ENCODE data around the gene LRRIQ1.

Gene LRRIQ1

DNA sequence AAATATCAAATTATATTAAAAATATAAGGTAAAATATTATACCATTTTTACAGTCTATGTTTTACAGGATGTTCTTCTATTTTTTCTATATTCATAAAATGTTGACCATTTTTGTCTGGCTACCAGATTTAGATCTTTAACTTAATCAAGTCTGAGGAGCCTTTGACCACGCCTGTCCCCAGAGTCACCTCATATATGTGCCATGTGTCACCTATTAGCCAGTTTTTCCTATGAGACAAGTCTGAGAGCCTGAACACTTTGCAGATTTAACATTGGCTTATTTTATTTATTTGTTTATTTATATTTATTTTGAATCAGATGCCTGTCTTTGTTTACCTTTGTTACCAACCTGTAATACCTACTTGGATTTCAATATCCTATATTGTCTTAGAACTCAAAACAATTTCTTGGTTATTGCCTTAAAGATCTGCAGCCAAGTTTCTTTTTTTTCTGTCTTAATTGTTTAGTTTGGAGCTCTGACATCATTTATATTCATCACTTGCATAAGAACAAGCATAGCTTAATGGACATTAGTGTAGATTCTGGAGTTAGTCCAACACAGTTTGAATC is 127.7 kb downstream of the LRRIQ1 start:
- DNase-seq (ENCODE audit: low read depth) = no peak
- TF ChIP-seq, protein P1, sequence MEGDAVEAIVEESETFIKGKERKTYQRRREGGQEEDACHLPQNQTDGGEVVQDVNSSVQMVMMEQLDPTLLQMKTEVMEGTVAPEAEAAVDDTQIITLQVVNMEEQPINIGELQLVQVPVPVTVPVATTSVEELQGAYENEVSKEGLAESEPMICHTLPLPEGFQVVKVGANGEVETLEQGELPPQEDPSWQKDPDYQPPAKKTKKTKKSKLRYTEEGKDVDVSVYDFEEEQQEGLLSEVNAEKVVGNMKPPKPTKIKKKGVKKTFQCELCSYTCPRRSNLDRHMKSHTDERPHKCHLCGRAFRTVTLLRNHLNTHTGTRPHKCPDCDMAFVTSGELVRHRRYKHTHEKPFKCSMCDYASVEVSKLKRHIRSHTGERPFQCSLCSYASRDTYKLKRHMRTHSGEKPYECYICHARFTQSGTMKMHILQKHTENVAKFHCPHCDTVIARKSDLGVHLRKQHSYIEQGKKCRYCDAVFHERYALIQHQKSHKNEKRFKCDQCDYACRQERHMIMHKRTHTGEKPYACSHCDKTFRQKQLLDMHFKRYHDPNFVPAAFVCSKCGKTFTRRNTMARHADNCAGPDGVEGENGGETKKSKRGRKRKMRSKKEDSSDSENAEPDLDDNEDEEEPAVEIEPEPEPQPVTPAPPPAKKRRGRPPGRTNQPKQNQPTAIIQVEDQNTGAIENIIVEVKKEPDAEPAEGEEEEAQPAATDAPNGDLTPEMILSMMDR (conservative IDR thresholded peaks at IDR 0.05; ENCODE audit: control insufficient read depth, insufficient read depth, low read depth, low read length) = no peak
- no peak overlapping the region for H3K4me3 ChIP-seq (ENCODE audit: control insufficient read depth, low read depth, low read length)

DNA sequence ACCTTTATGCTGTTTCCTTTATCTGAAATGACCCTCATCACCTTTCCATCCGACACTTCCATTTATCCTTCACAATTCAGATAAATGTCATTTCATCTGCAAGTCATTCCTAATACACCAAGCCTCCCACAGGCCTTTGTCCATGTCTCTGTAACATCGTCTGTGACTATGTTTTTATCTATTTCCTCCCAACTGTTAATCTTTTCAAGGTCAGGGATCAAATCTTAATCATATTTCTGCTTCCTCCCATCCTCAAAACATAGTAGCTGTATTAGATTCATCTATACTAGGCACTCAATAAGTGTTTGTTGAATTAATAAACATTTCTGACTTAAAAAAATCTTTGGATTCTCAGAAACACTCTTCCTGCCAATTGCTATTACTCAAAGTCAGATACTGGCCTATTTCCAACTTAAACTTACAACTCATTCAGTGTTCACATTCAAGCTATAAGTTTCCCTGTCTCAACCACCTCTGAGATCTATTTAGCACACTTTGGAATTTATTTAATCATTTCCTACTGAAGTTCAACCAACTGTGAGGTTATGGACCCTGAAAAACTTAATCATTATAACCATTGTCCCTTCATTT is 143.6 kb downstream of the LRRIQ1 start:
- TF ChIP-seq, protein P1 (conservative IDR thresholded peaks at IDR 0.05; ENCODE audit: control insufficient read depth, insufficient read depth, low read depth, low read length) = no peak
- no peak overlapping the region for H3K4me3 ChIP-seq (ENCODE audit: control insufficient read depth, low read depth, low read length)
- peak; percentile 18 for DNase-seq (ENCODE audit: low read depth)

DNA sequence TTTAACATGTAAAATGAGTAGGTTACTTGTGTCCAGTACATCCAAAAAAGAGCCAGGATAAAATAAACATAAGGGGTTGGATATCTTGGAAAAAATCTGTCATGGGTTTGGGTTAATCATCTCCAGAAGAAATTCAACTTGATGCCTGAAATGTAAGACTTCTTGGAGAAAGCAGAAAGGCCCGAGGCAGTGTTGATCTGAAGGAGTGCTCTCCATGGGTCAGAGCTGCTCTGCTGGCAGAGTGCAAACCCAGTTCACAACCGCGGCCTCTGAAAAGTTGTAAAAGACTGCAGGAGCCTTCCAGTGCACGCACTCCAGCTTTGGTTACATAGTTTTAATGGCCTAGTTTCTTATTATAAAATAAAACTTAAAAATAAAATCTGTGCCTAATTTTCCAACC is 146.5 kb downstream of the LRRIQ1 start:
- no peak for DNase-seq (ENCODE audit: low read depth)
- TF ChIP-seq, protein P1 (conservative IDR thresholded peaks at IDR 0.05; ENCODE audit: control insufficient read depth, insufficient read depth, low read depth, low read length) = no peak
- H3K4me3 ChIP-seq (ENCODE audit: control insufficient read depth, low read depth, low read length) = no peak overlapping the region

DNA sequence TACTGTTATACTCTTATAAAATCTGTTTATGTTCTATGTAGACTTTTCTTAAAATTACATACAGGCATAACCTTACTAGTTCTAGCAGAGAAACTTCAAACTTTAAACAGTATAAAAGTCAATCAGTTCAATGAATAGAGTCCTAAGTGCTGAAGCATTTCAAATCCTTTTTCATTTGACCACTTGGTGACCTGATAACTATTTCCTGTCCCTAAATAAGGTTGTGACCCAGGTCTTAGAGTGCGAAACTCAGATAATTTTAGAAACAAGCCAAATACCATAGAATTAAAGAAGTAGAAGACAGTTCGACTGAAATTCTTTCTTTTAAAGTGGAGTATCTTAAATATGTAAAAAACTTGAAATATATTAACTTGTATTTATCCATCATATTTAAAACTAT is 147.7 kb downstream of the LRRIQ1 start:
- TF ChIP-seq, protein P1 (conservative IDR thresholded peaks at IDR 0.05; ENCODE audit: control insufficient read depth, insufficient read depth, low read depth, low read length) = no peak
- no peak for DNase-seq (ENCODE audit: low read depth)
- H3K4me3 ChIP-seq (ENCODE audit: control insufficient read depth, low read depth, low read length) = no peak overlapping the region

DNA sequence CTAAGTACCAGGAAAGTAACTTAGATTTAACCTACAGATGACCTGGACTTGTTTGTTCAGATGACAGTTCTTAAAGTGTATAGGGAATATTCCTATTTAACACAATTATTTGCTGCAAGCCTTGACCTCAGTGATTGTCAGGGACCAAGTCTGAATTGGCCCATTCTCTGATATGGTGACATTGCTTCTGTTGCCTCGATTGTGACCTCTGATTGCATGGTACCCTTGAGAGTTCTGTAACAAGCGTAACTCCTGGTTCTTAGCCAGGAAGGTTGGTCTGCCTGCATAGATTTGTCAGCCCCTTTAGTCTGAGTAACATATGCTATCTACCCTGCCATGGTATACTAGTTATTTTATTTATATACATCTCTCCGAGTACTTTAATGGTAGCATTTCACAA is 150.1 kb downstream of the LRRIQ1 start:
- DNase-seq (ENCODE audit: low read depth) = no peak
- TF ChIP-seq, protein P1 (conservative IDR thresholded peaks at IDR 0.05; ENCODE audit: control insufficient read depth, insufficient read depth, low read depth, low read length) = no peak
- H3K4me3 ChIP-seq (ENCODE audit: control insufficient read depth, low read depth, low read length) = no peak overlapping the region

DNA sequence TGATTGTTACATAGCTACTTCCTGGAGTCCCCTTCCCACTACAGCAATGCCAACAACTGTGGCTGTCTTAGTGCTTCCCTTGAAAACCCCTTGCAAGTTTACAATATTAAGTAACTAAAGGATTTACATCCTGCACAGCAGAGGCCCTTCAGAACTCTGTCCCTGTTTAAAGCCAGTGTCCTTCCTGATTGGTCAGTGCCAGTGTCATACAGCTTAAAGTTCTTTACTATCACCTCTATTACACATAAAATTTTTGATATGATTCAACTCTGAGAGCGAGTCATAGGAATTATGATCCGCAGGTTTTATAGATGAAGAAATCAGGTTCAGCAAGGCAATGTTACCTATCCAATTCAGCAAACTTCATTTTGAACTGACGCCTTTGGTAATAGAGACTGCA is 152.5 kb downstream of the LRRIQ1 start:
- DNase-seq (ENCODE audit: low read depth) = no peak
- TF ChIP-seq, protein P1 (conservative IDR thresholded peaks at IDR 0.05; ENCODE audit: control insufficient read depth, insufficient read depth, low read depth, low read length) = no peak
- no peak overlapping the region for H3K4me3 ChIP-seq (ENCODE audit: control insufficient read depth, low read depth, low read length)

Data from fibroblast of mammary gland (primary cell).